ENCODE data around the gene CD2. TPM values are rescaled to one million over a fixed set of nuclear protein-coding genes. Genes with fewer than 3 reads are reported as not detected.

CD2 gene
- total and polyA plus RNA-seq, 7 experiments from 2014 or later: 105 to 307 (median 186) TPM

DNA sequence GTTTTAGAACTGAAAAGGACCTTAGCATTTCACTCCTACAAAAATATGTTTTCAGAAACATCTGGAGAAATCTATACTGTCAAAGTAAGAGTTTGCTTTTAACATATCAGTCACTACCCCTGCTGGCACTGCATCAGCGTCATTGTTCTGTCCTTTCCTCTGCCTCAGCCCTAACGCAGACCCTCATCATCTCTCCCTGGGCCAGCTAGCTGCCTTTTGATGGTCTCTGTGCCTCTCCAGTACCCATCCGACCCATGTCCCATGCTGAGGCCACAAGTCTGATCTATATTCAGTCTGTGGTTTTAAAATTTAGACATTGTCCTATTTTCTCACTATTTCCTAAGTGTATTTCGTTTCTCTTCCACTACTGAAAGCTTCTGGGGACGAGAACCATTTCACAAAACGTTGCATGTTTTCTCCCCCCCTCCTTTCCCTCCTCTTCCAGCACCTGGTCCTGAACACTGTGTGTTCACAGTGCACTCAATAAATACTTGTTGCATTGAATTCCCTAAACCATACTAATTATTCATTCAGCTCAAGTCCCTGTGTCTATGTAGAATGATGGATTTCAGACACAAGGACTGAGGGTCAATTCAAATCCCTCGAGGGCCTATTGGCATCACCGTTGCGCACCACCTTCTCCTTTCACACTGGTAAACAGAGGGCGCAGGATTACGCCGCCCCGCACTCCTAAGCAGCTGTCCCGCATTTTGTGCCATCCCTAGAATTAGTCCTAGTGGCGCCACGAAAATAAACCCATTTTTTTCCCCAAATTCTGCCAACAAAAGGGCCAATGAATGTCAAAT lies 53.4 kb downstream of the CD2 start:
- Mint-ChIP-seq H3K4me3 (peak overlapping the region in 4 of 10 donors; percentile 7 to 79 (median 32)), H3K27me3 (no peaks in the 10 kb centered on the region), H3K4me1 (peaks cover 48 to 86% (median 63%) of the 10 kb centered on the region in 7 donors), H3K36me3 (peaks cover 4 to 24% (median 5%) of the 10 kb centered on the region in 5 donors), H3K27ac (peak overlapping the region in 8 of 9 donors; percentile 9 to 92 (median 76)), H3K9me3 (peaks cover 2 to 12% (median 8%) of the 10 kb centered on the region in 11 donors)
- Histone ChIP-seq H3K4me3 (ENCODE audit: low read length) (no peak overlapping the region), H3K27ac (ENCODE audit: low read depth, low read length) (peak overlapping the region; percentile 54), H3K27me3 (ENCODE audit: control insufficient read depth in 2 of 2, insufficient read depth in 2 of 2, low read length in 2 of 2) (no peaks in the 10 kb centered on the region), H3K4me1 (ENCODE audit: control insufficient read depth in 2 of 2, insufficient read depth in 2 of 2, low read length in 2 of 2) (peaks cover 13 to 67% of the 10 kb centered on the region in 2 donors), H3K36me3 (ENCODE audit: control insufficient read depth in 2 of 3, insufficient read depth in 3 of 3, low read length in 3 of 3) (no peaks in the 10 kb centered on the region), H3K9me3 (ENCODE audit: control insufficient read depth in 2 of 3, low read length in 3 of 3) (no peaks in the 10 kb centered on the region)
- CTCF ChIA-PET: no interaction called here
- no peak for DNase-seq
- POLR2A ChIA-PET: interaction anchor here (0.9 to 1.9 kb wide), 9 partner anchors 8 to 53 kb away, joined by 3 to 10 read pairs (median 4); partner anchors contain the start of gene CD2
- ATAC-seq: no peak
- intact Hi-C loops (cut with micrococcal nuclease): loop anchor here in 1 of 2 donors (2.0 to 10.0 kb wide), 2 partner anchors 39 to 433 kb away; partner anchors contain the start of gene ATP1A1

DNA sequence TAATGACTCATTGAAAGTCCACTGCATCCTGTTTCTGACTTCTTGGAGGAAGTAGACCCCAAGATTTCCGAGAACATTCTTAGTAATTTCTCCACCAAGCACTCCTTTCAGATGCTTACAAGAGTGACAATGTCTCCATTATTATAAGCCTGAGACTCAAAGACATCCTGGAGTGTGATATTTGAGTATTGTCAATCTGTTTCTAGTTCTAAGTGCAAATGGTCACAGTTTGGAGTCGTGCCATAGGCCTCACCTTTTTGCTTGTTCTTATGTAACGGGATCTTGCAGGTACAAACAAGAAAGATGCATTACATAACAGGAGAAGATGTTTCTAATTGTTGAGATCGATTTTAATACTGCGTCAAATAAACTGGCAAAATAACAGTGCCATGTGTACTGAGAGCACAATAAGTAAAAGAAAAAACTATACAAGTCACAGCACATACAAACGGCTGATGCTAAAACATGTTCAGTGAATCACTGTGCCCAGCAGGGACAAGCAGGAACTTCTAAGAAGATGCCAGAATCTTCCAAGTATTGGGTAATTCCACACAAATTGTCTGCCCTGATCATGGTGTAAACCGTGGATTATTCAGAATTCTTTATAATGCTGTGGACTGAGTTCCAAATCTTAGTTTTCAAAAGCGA lies 54.1 kb downstream of the CD2 start:
- Mint-ChIP-seq H3K27ac (peak overlapping the region; percentile 4 to 92 (median 76)), H3K36me3 (peaks cover 4 to 28% (median 11%) of the 10 kb centered on the region in 5 donors), H3K27me3 (no peaks in the 10 kb centered on the region), H3K4me3 (peak overlapping the region in 8 of 10 donors; percentile 6 to 79 (median 30)), H3K4me1 (peaks cover 46 to 83% (median 62%) of the 10 kb centered on the region in 7 donors), H3K9me3 (peaks cover 3 to 19% (median 10%) of the 10 kb centered on the region in 11 donors)
- ChIA-PET CTCF (no interaction called here), POLR2A (interaction anchor here (0.8 to 1.6 kb wide), 5 partner anchors 39 to 178 kb away, joined by 3 to 8 read pairs (median 4); partner anchors contain the start of gene CD2)
- Histone ChIP-seq H3K4me3 (ENCODE audit: low read length) (no peak overlapping the region), H3K27ac (ENCODE audit: low read depth, low read length) (peak overlapping the region; percentile 54), H3K9me3 (ENCODE audit: control insufficient read depth in 2 of 3, low read length in 3 of 3) (peaks cover 0 to under 1% (median 0%) of the 10 kb centered on the region in 3 experiments), H3K36me3 (ENCODE audit: control insufficient read depth in 2 of 3, insufficient read depth in 3 of 3, low read length in 3 of 3) (no peaks in the 10 kb centered on the region), H3K4me1 (ENCODE audit: control insufficient read depth in 2 of 2, insufficient read depth in 2 of 2, low read length in 2 of 2) (peaks cover 13 to 69% of the 10 kb centered on the region in 2 donors), H3K27me3 (ENCODE audit: control insufficient read depth in 2 of 2, insufficient read depth in 2 of 2, low read length in 2 of 2) (no peaks in the 10 kb centered on the region)
- ATAC-seq: no peak
- DNase-seq: no peak
- intact Hi-C loops (cut with micrococcal nuclease): loop anchor here in 1 of 2 donors (10.0 kb wide), 1 partner anchor 434 kb away; the partner anchor contains the start of gene ATP1A1

GRCh38 chr1:116808848-116809508 lies 54.7 kb downstream of the CD2 start:
- Mint-ChIP-seq H3K9me3 (peaks cover 3 to 25% (median 16%) of the 10 kb centered on the region in 11 donors), H3K36me3 (peaks cover 8 to 32% (median 17%) of the 10 kb centered on the region in 5 donors), H3K27me3 (no peaks in the 10 kb centered on the region), H3K4me1 (peaks cover 43 to 83% (median 58%) of the 10 kb centered on the region in 7 donors), H3K4me3 (peak overlapping the region in 8 of 10 donors; percentile 6 to 79 (median 30)), H3K27ac (peak overlapping the region; percentile 4 to 92 (median 76))
- Histone ChIP-seq H3K36me3 (ENCODE audit: control insufficient read depth in 2 of 3, insufficient read depth in 3 of 3, low read length in 3 of 3) (no peaks in the 10 kb centered on the region), H3K27ac (ENCODE audit: low read depth, low read length) (peak overlapping the region; percentile 54), H3K4me1 (ENCODE audit: control insufficient read depth in 2 of 2, insufficient read depth in 2 of 2, low read length in 2 of 2) (peaks cover 13 to 69% of the 10 kb centered on the region in 2 donors), H3K9me3 (ENCODE audit: control insufficient read depth in 2 of 3, low read length in 3 of 3) (peaks cover 0 to 3% (median 0%) of the 10 kb centered on the region in 3 experiments), H3K4me3 (ENCODE audit: low read length) (no peak overlapping the region), H3K27me3 (ENCODE audit: control insufficient read depth in 2 of 2, insufficient read depth in 2 of 2, low read length in 2 of 2) (no peaks in the 10 kb centered on the region)
- DNase-seq: no peak
- intact Hi-C loops (cut with micrococcal nuclease): loop anchor here in 1 of 2 donors (10.0 kb wide), 1 partner anchor 434 kb away; the partner anchor contains the start of gene ATP1A1
- ChIA-PET POLR2A (interaction anchor here (0.8 to 1.9 kb wide), 7 partner anchors 39 to 178 kb away, joined by 3 to 8 read pairs (median 4); partner anchors contain the start of gene CD2), CTCF (interaction anchor here (0.8 to 1.4 kb wide), 4 partner anchors 9 to 39 kb away, joined by 3 to 5 read pairs (median 3); no protein-coding TSS in a partner anchor)
- ATAC-seq: peak; percentile 33

- H3K36me3 Mint-ChIP-seq: peaks cover 8 to 38% (median 19%) of the 10 kb centered on the region in 5 donors
- no peaks in the 10 kb centered on the region for H3K36me3 ChIP-seq (ENCODE audit: control insufficient read depth in 2 of 3, insufficient read depth in 3 of 3, low read length in 3 of 3)
- no peak overlapping the region for H3K4me3 Mint-ChIP-seq
- CTCF ChIA-PET: no interaction called here
- ATAC-seq (no peak), DNase-seq (no peak)
- peaks cover 0 to 3% (median 0%) of the 10 kb centered on the region in 3 experiments for H3K9me3 ChIP-seq (ENCODE audit: control insufficient read depth in 2 of 3, low read length in 3 of 3)
- H3K27me3 ChIP-seq (ENCODE audit: control insufficient read depth in 2 of 2, insufficient read depth in 2 of 2, low read length in 2 of 2): no peaks in the 10 kb centered on the region
- H3K27ac ChIP-seq (ENCODE audit: low read depth, low read length): no peak overlapping the region
- H3K27ac Mint-ChIP-seq: peak overlapping the region in 2 of 9 donors; percentile 44 to 72
- H3K27me3 Mint-ChIP-seq: no peaks in the 10 kb centered on the region
- intact Hi-C loops (cut with micrococcal nuclease): loop anchor here in 1 of 2 donors (2.0 to 5.0 kb wide), 2 partner anchors 15 to 304 kb away; no protein-coding TSS in a partner anchor
- H3K4me1 ChIP-seq (ENCODE audit: control insufficient read depth in 2 of 2, insufficient read depth in 2 of 2, low read length in 2 of 2): peaks cover 15 to 70% of the 10 kb centered on the region in 2 donors
- peaks cover 35 to 78% (median 51%) of the 10 kb centered on the region in 7 donors for H3K4me1 Mint-ChIP-seq
- POLR2A ChIA-PET: no interaction called here
- peaks cover 3 to 31% (median 17%) of the 10 kb centered on the region in 11 donors for H3K9me3 Mint-ChIP-seq
- H3K4me3 ChIP-seq (ENCODE audit: low read length): no peak overlapping the region
Measured at GRCh38 chr1:116811321-116811720, 57.1 kb downstream of the CD2 start.

- Histone ChIP-seq H3K4me1 (ENCODE audit: control insufficient read depth in 2 of 2, insufficient read depth in 2 of 2, low read length in 2 of 2) (peaks cover 30 to 49% of the 10 kb centered on the region in 2 donors), H3K27me3 (ENCODE audit: control insufficient read depth in 2 of 2, insufficient read depth in 2 of 2, low read length in 2 of 2) (no peaks in the 10 kb centered on the region), H3K27ac (ENCODE audit: low read depth, low read length) (no peak overlapping the region), H3K9me3 (ENCODE audit: control insufficient read depth in 2 of 3, low read length in 3 of 3) (peaks cover 0 to 3% (median 0%) of the 10 kb centered on the region in 3 experiments), H3K4me3 (ENCODE audit: low read length) (no peak overlapping the region), H3K36me3 (ENCODE audit: control insufficient read depth in 2 of 3, insufficient read depth in 3 of 3, low read length in 3 of 3) (no peaks in the 10 kb centered on the region)
- H3K4me3 Mint-ChIP-seq: peak overlapping the region in 5 of 10 donors; percentile 6 to 78 (median 71)
- DNase-seq (no peak), ATAC-seq (no peak)
- intact Hi-C loops (cut with micrococcal nuclease): loop anchor here in 1 of 2 donors (1.0 to 5.0 kb wide), 5 partner anchors 9 to 308 kb away; partner anchors contain the start of gene CD58
- peaks cover 25 to 74% (median 44%) of the 10 kb centered on the region in 7 donors for H3K4me1 Mint-ChIP-seq
- peak overlapping the region in 6 of 9 donors; percentile 12 to 83 (median 50) for H3K27ac Mint-ChIP-seq
- no peaks in the 10 kb centered on the region for H3K27me3 Mint-ChIP-seq
- H3K36me3 Mint-ChIP-seq: peaks cover 8 to 35% (median 19%) of the 10 kb centered on the region in 5 donors
- H3K9me3 Mint-ChIP-seq: peaks cover 3 to 31% (median 17%) of the 10 kb centered on the region in 11 donors
- CTCF ChIA-PET: interaction anchor here (1.1 to 5.8 kb wide), 8 partner anchors 15 to 174 kb away, joined by 3 to 117 read pairs (median 5); partner anchors contain the start of gene CD2
- POLR2A ChIA-PET: interaction anchor here (0.6 to 7.6 kb wide), 18 partner anchors 8 to 311 kb away, joined by 3 to 107 read pairs (median 4); partner anchors contain the start of genes CD2 and TTF2
Measured at GRCh38 chr1:116814926-116815723, 60.9 kb downstream of the CD2 start.

Measured in naive thymus-derived CD4-positive, alpha-beta T cell (primary cell).